OCI-LY7 (cell line): Measurements from ENCODE around the gene MAML3. TPM values are rescaled to one million over a fixed set of nuclear protein-coding genes. Genes with fewer than 3 reads are reported as not detected.

ENCODE experiments used
- BruUV-seq: library from RNA; stranded (reverse); fragments of 400-500 nt; replicated peaks from 2 replicates; lab custom pipeline; 2021; lab: Mats Ljungman, UMichigan
- CTCF ChIA-PET: fragments of 300-600 bp; sonication (Branson Sonifier 250); formaldehyde crosslinking; loops from one replicate; lab custom pipeline; 2022; ENCODE audit warnings: antibody characterized with exemption; ENCODE audit not compliant: unreplicated experiment; lab: Charles Lee
- POLR2A ChIA-PET: fragments of 300-600 bp; sonication (Branson Sonifier 250); formaldehyde crosslinking; loops from one replicate; lab custom pipeline; 2022; ENCODE audit warnings: antibody characterized with exemption; lab: Charles Lee
- DNase-seq: peaks from one replicate; pipeline ENCODE4 v3.0.0-alpha.2; 2015; ENCODE audit warnings: low spot score
- H2AFZ ChIP-seq: fragments of 200-600 bp; sonication (generic), shearing (Covaris generic); 2 replicates; pipeline ENCODE4 v1.6.1; 2014; ENCODE audit warnings: mild to moderate bottlenecking, antibody characterized with exemption, low read length, moderate library complexity
- H3K27ac ChIP-seq: fragments of 200-600 bp; sonication (generic); 2 replicates; pipeline ENCODE4 v1.5.1; 2014; ENCODE audit warnings: mixed run types, low read depth, mild to moderate bottlenecking, moderate library complexity, low read length, inconsistent platforms; ENCODE audit not compliant: poor library complexity, severe bottlenecking
- H3K36me3 ChIP-seq: fragments of 200-600 bp; sonication (generic); 2 replicates; pipeline ENCODE4 v1.6.1; 2014; ENCODE audit warnings: mild to moderate bottlenecking, antibody characterized with exemption, low read length, moderate library complexity, mixed read lengths; ENCODE audit not compliant: insufficient read depth
- H3K4me1 ChIP-seq: fragments of 200-600 bp; sonication (generic); 2 replicates; pipeline ENCODE4 v1.5.1; 2014; ENCODE audit warnings: mild to moderate bottlenecking, low read length; ENCODE audit not compliant: insufficient read depth, poor library complexity, severe bottlenecking
- H3K4me2 ChIP-seq: fragments of 200-600 bp; sonication (generic); 2 replicates; pipeline ENCODE4 v1.6.1; 2014; ENCODE audit warnings: mild to moderate bottlenecking, low read length
- H3K4me3 ChIP-seq: fragments of 200-600 bp; sonication (generic); 2 replicates; pipeline ENCODE4 v1.5.1; 2014; ENCODE audit warnings: mild to moderate bottlenecking, low read depth, low read length; ENCODE audit not compliant: poor library complexity, severe bottlenecking
- H3K79me2 ChIP-seq: fragments of 200-600 bp; sonication (generic); 2 replicates; pipeline ENCODE4 v1.6.1; 2016; ENCODE audit warnings: low read depth, mild to moderate bottlenecking, low read length, moderate library complexity, mixed read lengths; ENCODE audit not compliant: insufficient read depth
- H3K9me2 ChIP-seq: fragments of 200-600 bp; sonication (generic); 2 replicates; pipeline ENCODE4 v1.6.1; 2016; ENCODE audit warnings: mild to moderate bottlenecking, low read length, mixed read lengths; ENCODE audit not compliant: insufficient read depth
- H3K9me3 ChIP-seq: fragments of 200-600 bp; sonication (generic); 2 replicates; pipeline ENCODE4 v1.6.1; 2014; ENCODE audit warnings: mild to moderate bottlenecking, mixed run types, low read length, mixed read lengths
- H4K20me1 ChIP-seq: fragments of 200-600 bp; sonication (generic); 2 replicates; pipeline ENCODE4 v1.6.1; 2014; ENCODE audit warnings: mild to moderate bottlenecking, antibody characterized with exemption, low read length, moderate library complexity, mixed read lengths; ENCODE audit not compliant: insufficient read depth
- CTCF ChIP-seq: fragments of 200-600 bp; sonication (generic); conservative IDR thresholded peaks from 2 replicates; pipeline ENCODE4 v1.5.1; 2014; ENCODE audit warnings: mild to moderate bottlenecking, antibody characterized with exemption, low read length, moderate library complexity, mixed read lengths
- EZH2phosphoT487 ChIP-seq: fragments of 200-600 bp; sonication (generic); IDR thresholded peaks from 2 replicates; pipeline ENCODE4 v1.6.1; 2018; ENCODE audit warnings: low read depth, borderline replicate concordance, mild to moderate bottlenecking, mixed run types, antibody characterized with exemption, low read length, moderate library complexity, mixed read lengths
- intact Hi-C: fragments of 100-400 bp; cut with micrococcal nuclease; formaldehyde crosslinking; loops from one replicate; pipeline ENCODE4 v1.10.0; 2022; ENCODE audit not compliant: unreplicated experiment
- total RNA-seq, 2 experiments: library from RNA; depleted of rRNA in 1 of 2; stranded (reverse); fragments of >200 nt in 1 of 2; shearing (Covaris generic) in 1 of 2; gene quantifications; 2 replicates each; pipeline ENCODE4 v1.2.3, GENCODE V29; 2014 to 2022

The MAML3 gene
- total RNA-seq, 2 experiments from 2014 or later, result 0.80 to 1.2 TPM

GRCh38 chr4:140099983-140100382 is 54.0 kb downstream of the MAML3 start:
- no peaks in the 10 kb centered on the region for H3K9me3 ChIP-seq
- no TSS peak for BruUV-seq
- no peak overlapping the region for H3K4me3 ChIP-seq
- H3K27ac ChIP-seq, result no peak overlapping the region
- TF ChIP-seq EZH2phosphoT487, result no peak
- TF ChIP-seq CTCF, result no peak
- H3K9me2 ChIP-seq, result no peaks in the 10 kb centered on the region
- ChIA-PET POLR2A (no interaction called here), CTCF (no interaction called here)
- H3K4me1 ChIP-seq, result peaks cover 45% of the 10 kb centered on the region
- H2AFZ ChIP-seq, result peak overlapping the region; percentile 18; the same call in 1 of the 2 replicates
- no peaks in the 10 kb centered on the region for H3K36me3 ChIP-seq
- no peak for DNase-seq
- H3K79me2 ChIP-seq, result no peaks in the 10 kb centered on the region
- H3K4me2 ChIP-seq, result peak overlapping the region; percentile 13; the same call in 1 of the 2 replicates
- H4K20me1 ChIP-seq, result no peaks in the 10 kb centered on the region
- intact Hi-C loops, result no loop called here

DNA sequence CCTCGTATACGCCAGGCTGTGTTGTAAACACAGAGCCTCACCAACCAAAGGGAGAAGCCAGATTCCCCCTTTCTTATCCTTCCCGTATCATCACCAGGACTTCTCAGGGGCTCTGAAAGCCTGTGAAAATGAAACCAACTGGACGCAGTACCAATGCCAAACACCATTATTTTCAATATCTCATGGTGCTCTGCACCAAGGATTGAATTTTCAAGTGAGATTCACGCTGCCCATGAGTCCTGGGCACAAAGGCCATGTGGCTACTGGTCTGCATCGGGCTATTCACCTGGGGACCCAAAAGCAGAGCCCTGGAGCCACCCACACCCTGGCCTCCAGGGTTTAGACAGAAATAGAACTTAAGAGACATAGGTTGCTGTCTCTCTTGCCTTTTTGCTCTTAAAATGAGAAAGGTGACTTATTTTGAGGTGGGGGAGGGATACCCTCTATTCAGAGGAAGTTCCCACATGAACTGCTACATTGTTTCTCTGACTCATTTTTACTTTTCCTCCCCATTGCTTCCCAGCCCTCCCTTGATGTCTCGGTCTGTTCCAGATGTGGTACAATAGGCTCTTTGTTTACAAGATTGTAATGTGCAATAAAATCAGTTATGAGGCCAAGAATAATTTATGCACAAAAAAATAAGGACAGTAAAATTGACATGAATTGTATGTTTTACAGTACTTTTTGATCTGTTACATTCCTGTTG is 55.4 kb downstream of the MAML3 start:
- no peak for TF ChIP-seq EZH2phosphoT487
- no peak for TF ChIP-seq CTCF
- Histone ChIP-seq H3K36me3 (no peaks in the 10 kb centered on the region), H3K9me2 (no peaks in the 10 kb centered on the region), H4K20me1 (no peaks in the 10 kb centered on the region), H3K9me3 (no peaks in the 10 kb centered on the region), H3K79me2 (no peaks in the 10 kb centered on the region), H2AFZ (peak overlapping the region; percentile 16; the same call in 1 of the 2 replicates), H3K4me2 (peak overlapping the region; percentile 29; the same call in 1 of the 2 replicates), H3K4me3 (no peak overlapping the region), H3K4me1 (peaks cover 45% of the 10 kb centered on the region), H3K27ac (no peak overlapping the region)
- ChIA-PET CTCF (no interaction called here), POLR2A (interaction anchor here (0.6 kb wide), 1 partner anchor 40 kb away, joined by 3 read pairs; no protein-coding TSS in a partner anchor)
- DNase-seq, result no peak
- intact Hi-C loops, result no loop called here
- no TSS peak for BruUV-seq

DNA sequence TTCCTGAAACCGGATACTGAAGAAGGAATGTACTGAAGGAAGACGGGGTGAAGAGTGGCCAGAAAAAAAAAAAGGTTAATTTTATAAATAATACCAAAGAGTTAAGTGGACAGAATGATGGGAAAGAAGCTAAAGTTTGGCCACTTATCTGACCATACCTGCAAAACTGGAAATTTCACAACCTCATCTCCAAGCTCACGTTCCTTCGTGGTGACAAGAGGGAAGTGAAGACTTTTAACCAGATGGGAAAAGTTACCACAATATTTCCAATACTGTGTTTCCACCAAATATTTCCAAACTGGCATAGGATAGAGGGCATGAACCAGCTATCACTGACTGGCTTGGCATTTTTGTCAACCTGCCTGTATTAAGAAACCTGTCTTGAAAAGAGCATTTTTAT is 56.4 kb downstream of the MAML3 start:
- no peak for DNase-seq
- no peak overlapping the region for H2AFZ ChIP-seq
- no peaks in the 10 kb centered on the region for H3K79me2 ChIP-seq
- H3K36me3 ChIP-seq, result no peaks in the 10 kb centered on the region
- POLR2A ChIA-PET, result interaction anchor here (0.6 kb wide), 4 partner anchors 39 to 1130 kb away, joined by 3 to 4 read pairs (median 3); no protein-coding TSS in a partner anchor
- H3K9me3 ChIP-seq, result no peaks in the 10 kb centered on the region
- no peak overlapping the region for H3K4me3 ChIP-seq
- H3K4me1 ChIP-seq, result peaks cover 45% of the 10 kb centered on the region
- H3K9me2 ChIP-seq, result no peaks in the 10 kb centered on the region
- intact Hi-C loops, result no loop called here
- no peak overlapping the region for H3K27ac ChIP-seq
- H3K4me2 ChIP-seq, result peak overlapping the region; percentile 38; the same call in 1 of the 2 replicates
- TF ChIP-seq EZH2phosphoT487 (no peak), CTCF (no peak)
- no TSS peak for BruUV-seq
- CTCF ChIA-PET, result no interaction called here
- no peaks in the 10 kb centered on the region for H4K20me1 ChIP-seq
